OCI-LY3 (cell line): ENCODE results near the gene PACS2.

Source experiments
- EZH2phosphoT487 ChIP-seq: fragments of 200-600 bp; shearing (Covaris generic); IDR thresholded peaks from 2 replicates; pipeline ENCODE4 v1.6.1; 2018; ENCODE audit warnings: antibody characterized with exemption, mixed run types, low read depth
- TF ChIP-seq, protein P1 (sequence below): fragments of 200-600, 300-600 bp; sonication (generic); IDR thresholded peaks from 2 replicates; pipeline ENCODE4 v1.5.1; 2014; ENCODE audit warnings: antibody characterized with exemption, low read length, low read depth

DNA sequence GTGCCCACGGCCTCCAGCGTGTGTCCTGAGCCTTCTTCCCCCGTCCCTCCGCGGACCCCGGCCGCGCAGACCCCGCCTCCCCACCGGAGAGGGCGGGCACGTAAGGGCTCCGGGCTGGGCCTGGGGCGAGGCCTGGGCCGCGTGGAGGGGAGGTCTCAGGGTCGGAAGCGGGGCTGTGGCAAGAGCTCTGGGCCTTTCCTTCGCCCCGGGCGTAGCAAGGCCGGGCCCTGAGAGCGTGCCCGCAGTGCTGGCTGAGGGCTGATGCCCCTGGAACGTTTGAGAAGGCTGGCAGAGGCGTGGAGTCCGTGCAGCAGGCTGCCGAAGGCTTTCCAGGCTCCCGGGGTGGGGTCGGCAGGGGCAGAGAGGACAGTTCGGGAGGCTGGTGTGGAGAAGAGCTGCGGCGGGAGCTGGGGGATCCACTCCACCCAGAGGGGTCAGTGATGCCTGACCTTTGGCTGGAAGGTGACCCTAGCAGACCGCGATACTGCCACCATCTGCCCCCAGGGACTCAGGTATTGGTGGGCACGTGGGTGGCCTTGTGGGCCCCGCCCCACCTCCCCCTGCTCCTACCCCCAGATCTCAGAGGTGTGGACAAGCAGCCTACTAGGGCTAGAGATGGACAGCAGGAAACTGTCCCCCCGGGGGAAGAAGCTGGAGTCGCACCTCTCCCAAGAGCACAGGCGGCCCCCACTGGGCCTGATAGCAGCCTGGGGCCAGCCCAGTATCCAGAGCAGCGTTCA is 84.3 kb downstream of the PACS2 start:
- TF ChIP-seq, protein P1, sequence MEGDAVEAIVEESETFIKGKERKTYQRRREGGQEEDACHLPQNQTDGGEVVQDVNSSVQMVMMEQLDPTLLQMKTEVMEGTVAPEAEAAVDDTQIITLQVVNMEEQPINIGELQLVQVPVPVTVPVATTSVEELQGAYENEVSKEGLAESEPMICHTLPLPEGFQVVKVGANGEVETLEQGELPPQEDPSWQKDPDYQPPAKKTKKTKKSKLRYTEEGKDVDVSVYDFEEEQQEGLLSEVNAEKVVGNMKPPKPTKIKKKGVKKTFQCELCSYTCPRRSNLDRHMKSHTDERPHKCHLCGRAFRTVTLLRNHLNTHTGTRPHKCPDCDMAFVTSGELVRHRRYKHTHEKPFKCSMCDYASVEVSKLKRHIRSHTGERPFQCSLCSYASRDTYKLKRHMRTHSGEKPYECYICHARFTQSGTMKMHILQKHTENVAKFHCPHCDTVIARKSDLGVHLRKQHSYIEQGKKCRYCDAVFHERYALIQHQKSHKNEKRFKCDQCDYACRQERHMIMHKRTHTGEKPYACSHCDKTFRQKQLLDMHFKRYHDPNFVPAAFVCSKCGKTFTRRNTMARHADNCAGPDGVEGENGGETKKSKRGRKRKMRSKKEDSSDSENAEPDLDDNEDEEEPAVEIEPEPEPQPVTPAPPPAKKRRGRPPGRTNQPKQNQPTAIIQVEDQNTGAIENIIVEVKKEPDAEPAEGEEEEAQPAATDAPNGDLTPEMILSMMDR, result no peak
- no peak for TF ChIP-seq EZH2phosphoT487
